Measurements from ENCODE around the gene TNF. TPM values are rescaled to one million over a fixed set of nuclear protein-coding genes. Genes with fewer than 3 reads are reported as not detected.

TNF gene
- total RNA-seq = 100 to 1,000 TPM; 165 to 167 TPM

DNA sequence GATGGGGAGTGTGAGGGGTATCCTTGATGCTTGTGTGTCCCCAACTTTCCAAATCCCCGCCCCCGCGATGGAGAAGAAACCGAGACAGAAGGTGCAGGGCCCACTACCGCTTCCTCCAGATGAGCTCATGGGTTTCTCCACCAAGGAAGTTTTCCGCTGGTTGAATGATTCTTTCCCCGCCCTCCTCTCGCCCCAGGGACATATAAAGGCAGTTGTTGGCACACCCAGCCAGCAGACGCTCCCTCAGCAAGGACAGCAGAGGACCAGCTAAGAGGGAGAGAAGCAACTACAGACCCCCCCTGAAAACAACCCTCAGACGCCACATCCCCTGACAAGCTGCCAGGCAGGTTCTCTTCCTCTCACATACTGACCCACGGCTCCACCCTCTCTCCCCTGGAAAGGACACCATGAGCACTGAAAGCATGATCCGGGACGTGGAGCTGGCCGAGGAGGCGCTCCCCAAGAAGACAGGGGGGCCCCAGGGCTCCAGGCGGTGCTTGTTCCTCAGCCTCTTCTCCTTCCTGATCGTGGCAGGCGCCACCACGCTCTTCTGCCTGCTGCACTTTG is at the start of gene TNF:
TSS of gene TNF (plus strand) at position 231 of the 567 bp plus-strand sequence. CDS start at position 408, 177 bp downstream.
- H3K27ac Mint-ChIP-seq = peak within 1 kb of the TSS; percentile 99
- peaks cover 60% of the 10 kb centered on the region for H3K36me3 Mint-ChIP-seq
- no peaks in the 10 kb centered on the region for H3K9me3 Mint-ChIP-seq
- peaks cover 2% of the 10 kb centered on the region for H3K27me3 Mint-ChIP-seq
- intact Hi-C loops (cut with micrococcal nuclease) = loop anchor here (2.0 to 10.0 kb wide), 4 partner anchors 17 to 1279 kb away; partner anchors contain the start of genes GPSM3, HLA-C, PBX2 and PSMB9
- DNase-seq = peak; percentile 93
- CTCF ChIA-PET = interaction anchor here (0.6 to 28.8 kb wide), 3 partner anchors 17 to 45 kb away, joined by 3 to 1658 read pairs (median 740); partner anchors contain the start of genes ATP6V1G2, DDX39B, LST1 and NCR3
- POLR2A ChIA-PET = interaction anchor here (0.7 to 18.2 kb wide), 13 partner anchors 4 to 287 kb away, joined by 3 to 259 read pairs (median 16); partner anchors contain the start of genes ATP6V1G2, DDX39B, GPANK1 and LSM2
- peak within 1 kb of the TSS; percentile 97 for H3K4me3 Mint-ChIP-seq
- H3K4me1 Mint-ChIP-seq (ENCODE audit: low read depth) = peaks cover 54% of the 10 kb centered on the region

DNA sequence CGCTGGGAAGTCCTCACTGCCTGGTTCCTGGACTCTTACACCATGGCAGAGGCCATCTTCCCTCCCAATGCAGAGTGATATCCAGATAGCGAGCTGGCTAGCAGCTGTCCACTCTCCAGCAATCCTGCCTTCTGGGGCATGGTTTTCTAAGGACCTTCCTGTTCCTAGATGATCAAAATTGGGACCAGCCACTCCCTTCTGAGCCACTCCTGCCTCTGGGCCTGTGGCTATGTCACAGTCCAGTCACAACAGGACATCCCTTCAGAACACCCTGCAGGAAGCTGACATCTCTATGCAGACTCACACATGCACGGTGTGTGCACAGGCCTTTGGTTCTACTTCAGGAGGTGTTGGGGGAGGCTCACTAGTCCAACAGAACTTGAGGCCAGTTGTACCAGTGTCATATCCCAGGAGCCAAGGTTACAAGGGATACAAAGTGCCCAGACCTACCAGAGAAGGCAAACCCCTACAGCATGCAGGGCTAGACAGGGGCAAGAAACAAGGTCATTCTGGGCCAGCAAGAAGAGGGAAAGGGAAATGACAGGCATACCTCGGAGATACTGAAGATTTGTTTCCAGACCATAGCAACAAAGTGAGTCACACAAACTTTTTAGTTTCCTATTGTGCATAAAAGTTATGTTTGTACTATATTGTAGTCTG is 49.3 kb upstream of the TNF start:
- no peak overlapping the region for H3K4me3 Mint-ChIP-seq
- ChIA-PET POLR2A (interaction anchor here (0.6 to 0.7 kb wide), 2 partner anchors 10 to 1803 kb away, joined by 3 read pairs; a partner anchor contains a TSS), CTCF (no interaction called here)
- no peak overlapping the region for H3K27ac Mint-ChIP-seq
- intact Hi-C loops (cut with micrococcal nuclease) = no loop called here
- peaks cover 3% of the 10 kb centered on the region for H3K4me1 Mint-ChIP-seq (ENCODE audit: low read depth)
- H3K9me3 Mint-ChIP-seq = no peaks in the 10 kb centered on the region
- H3K27me3 Mint-ChIP-seq = no peaks in the 10 kb centered on the region
- DNase-seq = no peak
- peaks cover 16% of the 10 kb centered on the region for H3K36me3 Mint-ChIP-seq

DNA sequence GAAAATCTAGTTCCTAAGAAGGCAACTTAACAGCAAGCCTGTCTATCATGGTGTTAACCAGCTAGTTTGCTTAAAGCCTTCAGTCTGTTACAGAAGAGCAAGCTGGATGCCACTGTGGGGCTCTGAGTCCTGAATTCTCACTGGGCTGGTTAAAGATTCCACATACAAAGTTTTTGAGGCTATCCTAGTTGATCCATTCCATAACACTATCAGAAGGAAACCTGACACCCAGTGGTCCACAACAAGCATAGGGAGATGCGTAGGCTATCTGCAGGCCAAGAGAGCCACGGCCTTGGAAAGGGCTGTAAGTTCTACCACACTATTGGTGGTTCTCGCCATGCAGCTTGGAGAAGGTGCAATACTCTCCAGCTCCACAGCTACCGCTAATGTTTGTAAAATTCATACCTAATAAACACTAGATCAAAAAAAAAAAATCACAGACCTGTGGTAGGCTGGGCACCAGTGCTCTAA is 47.0 kb upstream of the TNF start:
- Mint-ChIP-seq H3K4me1 (ENCODE audit: low read depth) (peaks cover 12% of the 10 kb centered on the region), H3K27me3 (no peaks in the 10 kb centered on the region), H3K36me3 (peaks cover 34% of the 10 kb centered on the region), H3K9me3 (no peaks in the 10 kb centered on the region), H3K4me3 (no peak overlapping the region), H3K27ac (no peak overlapping the region)
- intact Hi-C loops (cut with micrococcal nuclease) = no loop called here
- ChIA-PET CTCF (no interaction called here), POLR2A (interaction anchor here (1.0 to 2.5 kb wide), 2 partner anchors 13 to 94 kb away, joined by 4 to 10 read pairs; partner anchors contain the start of gene DDX39B)
- DNase-seq = no peak

DNA sequence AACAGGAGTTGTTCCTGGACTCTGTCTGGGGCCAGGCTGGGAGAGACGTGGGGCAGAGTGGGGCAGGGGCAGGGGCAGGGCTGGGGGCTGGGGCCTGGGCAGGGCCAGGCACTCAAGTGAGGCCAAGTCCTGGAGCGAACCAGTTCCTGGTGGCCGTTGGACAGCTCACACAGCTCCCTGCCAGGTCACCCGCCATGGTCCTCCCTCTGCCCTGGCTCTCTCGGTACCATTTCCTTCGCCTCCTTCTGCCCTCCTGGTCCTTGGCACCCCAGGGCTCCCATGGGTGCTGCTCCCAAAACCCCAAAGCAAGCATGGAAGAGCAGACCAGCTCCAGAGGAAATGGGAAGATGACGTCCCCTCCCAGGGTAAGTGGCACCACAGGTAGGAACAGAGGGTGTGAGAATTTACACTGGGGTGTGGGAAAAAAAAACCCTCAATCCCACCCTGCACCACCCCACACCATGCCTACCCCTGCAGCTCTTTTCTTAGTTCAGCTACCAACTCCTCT is 46.5 kb upstream of the TNF start, which contains the start of gene MCCD1:
TSS of gene MCCD1 (plus strand) at position 142 of the 508 bp plus-strand sequence. CDS start at position 195, 53 bp downstream.
- no peak within 1 kb of the TSS for H3K27ac Mint-ChIP-seq
- ChIA-PET CTCF (interaction anchor here (0.8 kb wide), 1 partner anchor 34 kb away, joined by 3 read pairs; no protein-coding TSS in a partner anchor), POLR2A (interaction anchor here (1.0 to 2.5 kb wide), 2 partner anchors 13 to 94 kb away, joined by 4 to 10 read pairs; partner anchors contain the start of gene DDX39B)
- DNase-seq = no peak
- no peaks in the 10 kb centered on the region for H3K9me3 Mint-ChIP-seq
- intact Hi-C loops (cut with micrococcal nuclease) = no loop called here
- peaks cover 17% of the 10 kb centered on the region for H3K4me1 Mint-ChIP-seq (ENCODE audit: low read depth)
- H3K27me3 Mint-ChIP-seq = no peaks in the 10 kb centered on the region
- H3K36me3 Mint-ChIP-seq = peaks cover 39% of the 10 kb centered on the region
- H3K4me3 Mint-ChIP-seq = no peak within 1 kb of the TSS

DNA sequence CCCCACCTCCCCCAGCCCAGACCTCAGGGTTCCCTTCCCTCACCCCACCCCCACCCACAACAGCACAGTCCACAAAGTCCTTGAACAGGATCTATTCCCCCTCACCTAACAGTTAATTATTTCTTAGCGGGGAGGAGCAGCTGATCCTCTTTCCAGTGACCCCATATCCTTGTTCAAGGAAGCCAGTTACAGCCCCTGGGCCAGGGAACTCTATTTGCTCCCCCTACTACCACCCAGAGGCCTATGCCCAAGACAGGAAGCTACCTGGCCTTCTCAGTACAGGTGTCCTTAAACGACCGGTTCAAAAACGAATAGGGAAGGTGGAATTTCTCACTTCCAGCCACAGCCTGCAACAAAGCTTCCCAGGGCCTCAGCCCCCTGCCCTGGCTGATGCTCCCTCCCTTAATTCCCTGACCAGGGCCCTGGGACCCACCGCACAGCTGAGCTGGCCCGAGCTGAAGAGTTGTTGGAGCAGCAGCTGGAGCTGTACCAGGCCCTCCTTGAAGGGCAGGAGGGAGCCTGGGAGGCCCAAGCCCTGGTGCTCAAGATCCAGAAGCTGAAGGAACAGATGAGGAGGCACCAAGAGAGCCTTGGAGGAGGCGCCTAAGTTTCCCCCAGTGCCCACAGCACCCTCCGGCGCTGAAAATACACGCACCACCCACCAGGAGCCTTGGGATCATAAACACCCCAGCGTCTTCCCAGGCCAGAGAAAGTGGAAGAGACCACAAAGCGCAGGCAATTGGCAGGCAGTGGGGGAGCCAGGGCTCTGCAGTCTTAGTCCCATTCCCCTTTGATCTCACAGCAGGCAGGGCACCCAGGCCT is 45.8 kb upstream of the TNF start:
- Mint-ChIP-seq H3K27me3 (no peaks in the 10 kb centered on the region), H3K27ac (no peak overlapping the region), H3K4me3 (no peak overlapping the region), H3K4me1 (ENCODE audit: low read depth) (peaks cover 21% of the 10 kb centered on the region), H3K36me3 (peaks cover 45% of the 10 kb centered on the region), H3K9me3 (no peaks in the 10 kb centered on the region)
- ChIA-PET POLR2A (interaction anchor here (0.8 to 2.5 kb wide), 2 partner anchors 12 to 57 kb away, joined by 3 to 10 read pairs; partner anchors contain the start of gene DDX39B), CTCF (interaction anchor here (0.8 kb wide), 1 partner anchor 35 kb away, joined by 3 read pairs; no protein-coding TSS in a partner anchor)
- intact Hi-C loops (cut with micrococcal nuclease) = no loop called here
- no peak for DNase-seq

DNA sequence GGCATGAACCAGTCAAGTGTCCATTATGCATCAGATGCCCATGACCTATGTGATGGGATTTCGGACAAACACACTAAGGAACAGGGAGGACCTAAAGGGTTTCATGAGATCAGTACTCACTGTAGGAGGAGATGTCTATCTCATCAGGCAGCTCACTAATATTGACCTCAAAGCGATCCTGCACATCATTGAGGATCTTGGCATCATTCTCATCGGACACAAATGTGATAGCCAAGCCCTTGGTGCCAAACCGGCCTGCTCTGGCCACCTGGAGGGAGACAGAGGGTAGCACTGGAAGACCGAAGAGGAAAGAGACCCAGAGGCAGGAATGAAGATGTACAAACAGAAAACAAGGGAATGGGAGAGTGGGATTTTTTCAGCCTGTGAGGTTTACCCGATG is 44.7 kb upstream of the TNF start:
- H3K4me3 Mint-ChIP-seq = no peak overlapping the region
- H3K27ac Mint-ChIP-seq = no peak overlapping the region
- H3K9me3 Mint-ChIP-seq = no peaks in the 10 kb centered on the region

DNA sequence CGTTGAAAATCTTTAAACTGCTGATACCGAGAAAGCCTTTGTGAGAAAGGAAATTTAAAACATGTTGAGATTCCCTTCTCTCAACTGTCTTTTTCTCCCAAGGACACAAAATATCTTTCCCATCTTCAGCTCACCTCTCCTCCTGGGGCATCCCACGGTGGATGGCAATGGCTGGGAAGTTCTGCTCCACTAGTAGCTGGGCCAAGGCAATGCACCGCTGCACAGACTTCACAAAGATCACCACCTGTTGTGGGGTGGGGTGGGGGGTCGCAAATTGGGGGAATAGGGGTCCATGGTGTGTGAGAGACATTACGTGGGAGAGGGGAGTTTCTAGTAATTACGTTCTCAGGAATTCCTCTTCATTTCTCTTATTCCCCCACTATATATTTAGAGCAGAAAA is 44.2 kb upstream of the TNF start:
- no peaks in the 10 kb centered on the region for H3K27me3 Mint-ChIP-seq
- CTCF ChIA-PET = interaction anchor here (0.6 to 1.1 kb wide), 3 partner anchors 10 to 66 kb away, joined by 3 read pairs; partner anchors contain the start of gene DDX39B
- POLR2A ChIA-PET = interaction anchor here (1.3 to 1.5 kb wide), 2 partner anchors 10 to 38 kb away, joined by 4 to 8 read pairs; no protein-coding TSS in a partner anchor
- H3K27ac Mint-ChIP-seq = no peak overlapping the region
- H3K36me3 Mint-ChIP-seq = peaks cover 61% of the 10 kb centered on the region
- H3K4me3 Mint-ChIP-seq = no peak overlapping the region
- DNase-seq = no peak
- H3K4me1 Mint-ChIP-seq (ENCODE audit: low read depth) = peaks cover 29% of the 10 kb centered on the region
- no peaks in the 10 kb centered on the region for H3K9me3 Mint-ChIP-seq
- intact Hi-C loops (cut with micrococcal nuclease) = no loop called here

More for the DNA sequence above, 44.7 kb upstream of the TNF start:
- peaks cover 56% of the 10 kb centered on the region for H3K36me3 Mint-ChIP-seq
- ChIA-PET POLR2A (interaction anchor here (1.3 kb wide), 1 partner anchor 10 kb away, joined by 8 read pairs; no protein-coding TSS in a partner anchor), CTCF (no interaction called here)
- intact Hi-C loops (cut with micrococcal nuclease) = no loop called here
- no peak for DNase-seq
- H3K4me1 Mint-ChIP-seq (ENCODE audit: low read depth) = peaks cover 26% of the 10 kb centered on the region
- no peaks in the 10 kb centered on the region for H3K27me3 Mint-ChIP-seq

DNA sequence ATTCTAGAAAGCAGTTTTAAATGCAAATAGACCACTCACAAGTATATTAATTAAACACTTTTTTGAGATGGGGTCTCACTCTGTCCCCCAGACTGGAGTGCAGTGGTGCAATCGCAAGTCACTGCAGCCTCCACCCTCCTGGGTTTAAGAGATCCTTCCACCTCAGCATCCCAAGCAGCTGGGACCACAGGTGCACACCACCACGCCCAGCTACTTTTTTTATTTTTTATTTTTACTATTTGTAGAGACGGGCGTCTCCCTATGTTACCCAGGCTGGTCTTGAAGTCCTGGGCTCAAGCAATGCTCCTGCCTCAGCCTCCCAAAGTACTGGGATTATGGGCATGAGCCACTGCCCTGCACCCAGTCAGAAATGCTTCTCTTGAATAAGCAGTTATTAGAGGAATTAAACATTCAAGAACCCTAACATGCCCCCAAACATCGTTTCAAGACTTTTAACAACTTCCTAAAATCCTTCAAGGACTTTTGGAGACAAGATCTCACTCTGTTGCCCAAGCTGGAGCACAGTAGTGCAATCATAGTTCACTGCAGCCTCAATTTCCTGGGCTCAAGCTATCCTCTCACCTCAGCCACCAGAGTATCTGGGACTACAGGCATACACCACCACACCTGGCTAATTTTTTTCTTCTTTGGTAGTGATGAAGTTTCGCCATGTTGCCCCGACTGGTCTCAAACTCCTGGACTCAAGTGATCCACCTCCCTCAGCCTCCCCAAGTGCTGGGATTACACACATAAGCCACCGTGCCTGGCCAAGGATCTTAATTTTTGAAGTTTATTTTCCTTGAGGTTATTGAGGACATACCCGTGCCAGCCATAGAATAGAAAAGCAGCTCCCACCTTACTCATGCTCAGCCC is 43.4 kb upstream of the TNF start:
- ChIA-PET CTCF (interaction anchor here (0.6 to 1.5 kb wide), 4 partner anchors 9 to 67 kb away, joined by 3 to 4 read pairs (median 3); partner anchors contain the start of gene DDX39B), POLR2A (interaction anchor here (0.5 to 1.5 kb wide), 4 partner anchors 7 to 1215 kb away, joined by 3 to 8 read pairs (median 4); no protein-coding TSS in a partner anchor)
- Mint-ChIP-seq H3K27ac (peak overlapping the region; percentile 49), H3K9me3 (no peaks in the 10 kb centered on the region), H3K27me3 (no peaks in the 10 kb centered on the region), H3K4me3 (no peak overlapping the region), H3K36me3 (peaks cover 68% of the 10 kb centered on the region), H3K4me1 (ENCODE audit: low read depth) (peaks cover 34% of the 10 kb centered on the region)
- intact Hi-C loops (cut with micrococcal nuclease) = no loop called here
- DNase-seq = no peak

DNA sequence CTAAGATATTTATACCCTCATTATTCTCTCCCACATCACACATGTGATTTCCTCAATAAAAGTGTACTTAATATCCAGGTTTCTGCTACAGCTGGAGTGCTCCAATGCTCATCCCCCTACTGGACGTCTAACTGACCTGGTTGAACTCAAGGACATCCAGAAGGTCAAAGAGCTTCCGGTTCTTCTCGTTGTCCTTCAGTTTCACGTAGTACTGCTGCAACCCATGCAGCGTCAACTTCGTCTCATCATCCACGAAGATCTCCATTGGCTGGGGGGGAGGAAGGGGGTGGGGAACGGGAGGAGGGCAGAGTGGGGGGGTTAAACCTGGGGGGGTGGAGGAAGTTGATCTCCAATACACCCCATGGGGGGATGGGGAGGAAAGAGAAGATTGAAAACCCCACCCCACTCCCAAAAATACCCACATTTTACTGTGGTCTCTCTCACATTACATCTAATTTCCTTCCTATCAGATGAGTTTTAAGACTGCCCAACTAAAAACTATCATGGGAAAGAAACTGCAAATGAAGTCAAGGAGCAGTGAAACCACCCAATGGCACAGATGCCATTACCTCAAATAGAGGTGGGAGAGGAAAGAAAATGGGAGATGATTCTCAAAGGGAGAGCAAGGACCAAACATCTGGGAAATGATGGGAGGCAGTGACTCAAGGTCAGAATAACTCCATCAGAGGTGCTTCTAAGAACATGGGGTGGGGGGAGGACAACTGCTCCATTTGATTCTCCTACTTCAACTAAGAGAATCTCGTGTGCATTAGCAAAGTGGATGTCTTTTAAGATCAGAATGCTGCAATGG is 42.5 kb upstream of the TNF start:
- Mint-ChIP-seq H3K27ac (peak overlapping the region; percentile 73), H3K4me3 (no peak overlapping the region), H3K27me3 (no peaks in the 10 kb centered on the region), H3K36me3 (peaks cover 72% of the 10 kb centered on the region), H3K9me3 (no peaks in the 10 kb centered on the region), H3K4me1 (ENCODE audit: low read depth) (peaks cover 39% of the 10 kb centered on the region)
- no peak for DNase-seq
- POLR2A ChIA-PET = interaction anchor here (0.5 to 1.5 kb wide), 3 partner anchors 8 to 1215 kb away, joined by 3 to 4 read pairs (median 3); no protein-coding TSS in a partner anchor
- intact Hi-C loops (cut with micrococcal nuclease) = no loop called here
- CTCF ChIA-PET = interaction anchor here (1.5 kb wide), 1 partner anchor 66 kb away, joined by 4 read pairs; no protein-coding TSS in a partner anchor

DNA sequence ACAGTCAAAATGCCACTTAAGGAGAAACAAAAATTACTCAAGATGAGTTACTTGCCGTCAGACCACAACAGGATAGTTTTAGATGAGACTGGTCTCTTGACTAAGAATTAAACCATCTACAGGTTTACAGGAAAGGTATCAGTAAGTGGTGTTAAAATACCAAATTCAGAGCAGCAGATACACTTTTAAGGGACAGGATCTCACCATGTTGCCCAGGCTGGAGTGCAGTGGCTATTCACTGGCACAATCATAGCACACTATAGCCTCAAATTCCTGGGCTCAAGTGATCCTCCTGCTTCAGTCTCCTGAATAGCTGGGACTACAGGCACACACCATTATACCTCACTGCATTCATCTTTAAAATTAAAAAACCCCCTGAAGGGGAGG is 41.9 kb upstream of the TNF start:
- intact Hi-C loops (cut with micrococcal nuclease) = no loop called here
- DNase-seq = no peak
- H3K4me1 Mint-ChIP-seq (ENCODE audit: low read depth) = peaks cover 43% of the 10 kb centered on the region
- H3K36me3 Mint-ChIP-seq = peaks cover 75% of the 10 kb centered on the region
- no peaks in the 10 kb centered on the region for H3K27me3 Mint-ChIP-seq
- POLR2A ChIA-PET = no interaction called here
- no peaks in the 10 kb centered on the region for H3K9me3 Mint-ChIP-seq
- peak overlapping the region; percentile 73 for H3K27ac Mint-ChIP-seq
- no peak overlapping the region for H3K4me3 Mint-ChIP-seq
- CTCF ChIA-PET = no interaction called here

All from activated CD4-positive, alpha-beta memory T cell treated with anti-CD3 and anti-CD28 coated beads for 36 hours (primary cell).